HG03558 (cell line): ENCODE data around the gene ASAP3.

Experiments
- ATAC-seq: cut with Tn5 transposase; IDR thresholded peaks from one replicate; pipeline ENCODE4 v1.9.1; 2021; ENCODE audit warnings: moderate number of reproducible peaks; ENCODE audit not compliant: unreplicated experiment; ENCODE audit errors: extremely low read depth

Gene ASAP3

GRCh38 chr1:23453455-23454000, 30.5 kb downstream of the ASAP3 start:
- ATAC-seq, result no peak

- no peak for ATAC-seq
Observed at GRCh38 chr1:23452011-23452411, 32.0 kb downstream of the ASAP3 start.

GRCh38 chr1:23451441-23451840, 32.5 kb downstream of the ASAP3 start:
- no peak for ATAC-seq

GRCh38 chr1:23450894-23451293, 33.1 kb downstream of the ASAP3 start:
- no peak for ATAC-seq

GRCh38 chr1:23449958-23450357, 34.0 kb downstream of the ASAP3 start:
- ATAC-seq, result no peak

GRCh38 chr1:23449306-23449705, 34.7 kb downstream of the ASAP3 start:
- ATAC-seq, result no peak

GRCh38 chr1:23448846-23449245, 35.1 kb downstream of the ASAP3 start:
- no peak for ATAC-seq

GRCh38 chr1:23446661-23447310, 37.2 kb downstream of the ASAP3 start:
- no peak for ATAC-seq

- no peak for ATAC-seq
Observed at GRCh38 chr1:23444596-23445390, 39.2 kb downstream of the ASAP3 start.

- ATAC-seq, result no peak
Observed at GRCh38 chr1:23444104-23444533, 39.9 kb downstream of the ASAP3 start.

- ATAC-seq, result no peak
Observed at GRCh38 chr1:23442751-23443150, 41.2 kb downstream of the ASAP3 start.

- no peak for ATAC-seq
Observed at GRCh38 chr1:23441446-23442148, 42.4 kb downstream of the ASAP3 start.

- ATAC-seq, result no peak
Observed at GRCh38 chr1:23438545-23438944, 45.4 kb downstream of the ASAP3 start.

GRCh38 chr1:23437355-23437664, 46.7 kb downstream of the ASAP3 start:
- ATAC-seq, result no peak

GRCh38 chr1:23436520-23437354, 47.2 kb downstream of the ASAP3 start:
- ATAC-seq, result no peak

GRCh38 chr1:23434260-23434775, 49.7 kb downstream of the ASAP3 start:
- ATAC-seq, result no peak

GRCh38 chr1:23433122-23433521, 50.9 kb downstream of the ASAP3 start:
- ATAC-seq, result no peak

GRCh38 chr1:23431431-23431830, 52.5 kb downstream of the ASAP3 start:
- no peak for ATAC-seq

GRCh38 chr1:23430803-23431202, 53.2 kb downstream of the ASAP3 start:
- no peak for ATAC-seq
